ENCODE results near the gene MRPL12. TPM values are rescaled to one million over a fixed set of nuclear protein-coding genes. Genes with fewer than 3 reads are reported as not detected.

Gene MRPL12
- total and polyA plus RNA-seq, 2 experiments from 2014 or later: 50.9 to 153 TPM

DNA sequence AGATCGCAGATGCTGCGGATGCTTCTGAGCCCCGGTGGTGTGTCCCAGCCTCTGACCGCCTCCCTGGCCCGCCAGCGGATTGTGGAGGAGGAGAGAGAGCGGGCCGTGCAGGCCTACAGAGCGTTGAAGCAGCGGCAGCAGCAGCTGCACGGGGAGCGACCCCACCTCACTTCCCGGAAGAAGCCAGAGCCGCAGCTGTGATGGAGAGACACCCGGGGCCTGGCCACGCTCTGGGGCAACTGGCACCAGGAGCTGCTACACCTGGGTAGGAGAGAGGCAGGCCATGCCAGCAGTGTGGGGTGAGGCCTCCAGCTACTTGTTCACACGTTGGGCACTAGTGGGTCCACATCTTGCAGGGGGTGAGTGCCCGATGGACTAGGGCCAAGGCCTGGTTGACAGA, 30.7 kb upstream of the MRPL12 start:
- H3K9me2 ChIP-seq (ENCODE audit: insufficient read depth): no peaks in the 10 kb centered on the region
- peaks cover 24% of the 10 kb centered on the region for H3K36me3 ChIP-seq (ENCODE audit: insufficient read depth)

DNA sequence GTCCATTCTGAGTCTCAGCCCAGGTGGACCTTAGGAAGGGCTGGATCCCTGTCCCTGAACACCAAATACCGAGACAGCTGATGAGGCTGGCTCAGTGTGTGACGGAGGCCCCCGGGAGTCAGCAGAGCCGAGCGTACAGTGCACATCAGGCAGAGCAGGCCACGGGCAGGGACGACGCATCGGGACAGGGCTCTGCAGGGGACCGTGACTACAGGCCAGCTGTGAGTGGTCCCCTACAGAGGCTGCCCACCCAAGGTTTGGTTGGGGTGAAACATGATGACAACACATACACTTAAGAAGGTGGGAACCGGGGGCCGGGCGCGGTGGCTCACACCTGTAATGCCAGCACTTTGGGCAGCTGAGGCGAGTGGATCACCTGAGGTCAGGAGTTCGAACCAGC, 30.2 kb upstream of the MRPL12 start:
- Histone ChIP-seq H3K4me1 (ENCODE audit: insufficient read depth) (no peaks in the 10 kb centered on the region), H3K79me2 (replicated peaks; ENCODE audit: insufficient read depth) (peaks cover 19% of the 10 kb centered on the region), H3K9me2 (ENCODE audit: insufficient read depth) (no peaks in the 10 kb centered on the region), H3K4me3 (no peak overlapping the region), H4K20me1 (replicated peaks; ENCODE audit: insufficient read depth) (peaks cover 9% of the 10 kb centered on the region), H3K36me3 (ENCODE audit: insufficient read depth) (peaks cover 24% of the 10 kb centered on the region), H3K27ac (ENCODE audit: low read depth) (no peak overlapping the region), H3K4me2 (no peak overlapping the region), H3K27me3 (ENCODE audit: insufficient read depth) (no peaks in the 10 kb centered on the region), H3F3A (replicated peaks; ENCODE audit: low read depth) (peaks cover 22% of the 10 kb centered on the region), H2AFZ (no peak overlapping the region)
- DNase-seq (ENCODE audit: low spot score) (no peak), ATAC-seq (no peak)
- Mint-ChIP-seq H3K9me3 (no peaks in the 10 kb centered on the region), H3K4me3 (no peak overlapping the region), H3K36me3 (ENCODE audit: low read depth) (peaks cover 68% of the 10 kb centered on the region), H3K27ac (no peak overlapping the region), H3K27me3 (ENCODE audit: insufficient read depth, low read depth, poor library complexity) (peaks cover 25% of the 10 kb centered on the region), H3K4me1 (peaks cover 10% of the 10 kb centered on the region)
- TF ChIP-seq, protein P1, sequence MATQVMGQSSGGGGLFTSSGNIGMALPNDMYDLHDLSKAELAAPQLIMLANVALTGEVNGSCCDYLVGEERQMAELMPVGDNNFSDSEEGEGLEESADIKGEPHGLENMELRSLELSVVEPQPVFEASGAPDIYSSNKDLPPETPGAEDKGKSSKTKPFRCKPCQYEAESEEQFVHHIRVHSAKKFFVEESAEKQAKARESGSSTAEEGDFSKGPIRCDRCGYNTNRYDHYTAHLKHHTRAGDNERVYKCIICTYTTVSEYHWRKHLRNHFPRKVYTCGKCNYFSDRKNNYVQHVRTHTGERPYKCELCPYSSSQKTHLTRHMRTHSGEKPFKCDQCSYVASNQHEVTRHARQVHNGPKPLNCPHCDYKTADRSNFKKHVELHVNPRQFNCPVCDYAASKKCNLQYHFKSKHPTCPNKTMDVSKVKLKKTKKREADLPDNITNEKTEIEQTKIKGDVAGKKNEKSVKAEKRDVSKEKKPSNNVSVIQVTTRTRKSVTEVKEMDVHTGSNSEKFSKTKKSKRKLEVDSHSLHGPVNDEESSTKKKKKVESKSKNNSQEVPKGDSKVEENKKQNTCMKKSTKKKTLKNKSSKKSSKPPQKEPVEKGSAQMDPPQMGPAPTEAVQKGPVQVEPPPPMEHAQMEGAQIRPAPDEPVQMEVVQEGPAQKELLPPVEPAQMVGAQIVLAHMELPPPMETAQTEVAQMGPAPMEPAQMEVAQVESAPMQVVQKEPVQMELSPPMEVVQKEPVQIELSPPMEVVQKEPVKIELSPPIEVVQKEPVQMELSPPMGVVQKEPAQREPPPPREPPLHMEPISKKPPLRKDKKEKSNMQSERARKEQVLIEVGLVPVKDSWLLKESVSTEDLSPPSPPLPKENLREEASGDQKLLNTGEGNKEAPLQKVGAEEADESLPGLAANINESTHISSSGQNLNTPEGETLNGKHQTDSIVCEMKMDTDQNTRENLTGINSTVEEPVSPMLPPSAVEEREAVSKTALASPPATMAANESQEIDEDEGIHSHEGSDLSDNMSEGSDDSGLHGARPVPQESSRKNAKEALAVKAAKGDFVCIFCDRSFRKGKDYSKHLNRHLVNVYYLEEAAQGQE (IDR thresholded peaks at IDR 0.05; ENCODE audit: unreplicated experiment): no peak
- TF ChIP-seq EZH2 (IDR thresholded peaks at IDR 0.05; ENCODE audit: low read depth, unreplicated experiment) (no peak), NANOG (IDR thresholded peaks at IDR 0.05; ENCODE audit: borderline replicate concordance) (no peak), ZNF114 (CRISPR knock-in tag; IDR thresholded peaks at IDR 0.05) (no peak), EZH2phosphoT487 (IDR thresholded peaks at IDR 0.05; ENCODE audit: unreplicated experiment) (no peak), JUNB (IDR thresholded peaks at IDR 0.05; ENCODE audit: unreplicated experiment) (no peak)
- TF ChIP-seq, protein P2, sequence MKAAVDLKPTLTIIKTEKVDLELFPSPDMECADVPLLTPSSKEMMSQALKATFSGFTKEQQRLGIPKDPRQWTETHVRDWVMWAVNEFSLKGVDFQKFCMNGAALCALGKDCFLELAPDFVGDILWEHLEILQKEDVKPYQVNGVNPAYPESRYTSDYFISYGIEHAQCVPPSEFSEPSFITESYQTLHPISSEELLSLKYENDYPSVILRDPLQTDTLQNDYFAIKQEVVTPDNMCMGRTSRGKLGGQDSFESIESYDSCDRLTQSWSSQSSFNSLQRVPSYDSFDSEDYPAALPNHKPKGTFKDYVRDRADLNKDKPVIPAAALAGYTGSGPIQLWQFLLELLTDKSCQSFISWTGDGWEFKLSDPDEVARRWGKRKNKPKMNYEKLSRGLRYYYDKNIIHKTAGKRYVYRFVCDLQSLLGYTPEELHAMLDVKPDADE (IDR thresholded peaks at IDR 0.05): no peak
- TF ChIP-seq, protein P3, sequence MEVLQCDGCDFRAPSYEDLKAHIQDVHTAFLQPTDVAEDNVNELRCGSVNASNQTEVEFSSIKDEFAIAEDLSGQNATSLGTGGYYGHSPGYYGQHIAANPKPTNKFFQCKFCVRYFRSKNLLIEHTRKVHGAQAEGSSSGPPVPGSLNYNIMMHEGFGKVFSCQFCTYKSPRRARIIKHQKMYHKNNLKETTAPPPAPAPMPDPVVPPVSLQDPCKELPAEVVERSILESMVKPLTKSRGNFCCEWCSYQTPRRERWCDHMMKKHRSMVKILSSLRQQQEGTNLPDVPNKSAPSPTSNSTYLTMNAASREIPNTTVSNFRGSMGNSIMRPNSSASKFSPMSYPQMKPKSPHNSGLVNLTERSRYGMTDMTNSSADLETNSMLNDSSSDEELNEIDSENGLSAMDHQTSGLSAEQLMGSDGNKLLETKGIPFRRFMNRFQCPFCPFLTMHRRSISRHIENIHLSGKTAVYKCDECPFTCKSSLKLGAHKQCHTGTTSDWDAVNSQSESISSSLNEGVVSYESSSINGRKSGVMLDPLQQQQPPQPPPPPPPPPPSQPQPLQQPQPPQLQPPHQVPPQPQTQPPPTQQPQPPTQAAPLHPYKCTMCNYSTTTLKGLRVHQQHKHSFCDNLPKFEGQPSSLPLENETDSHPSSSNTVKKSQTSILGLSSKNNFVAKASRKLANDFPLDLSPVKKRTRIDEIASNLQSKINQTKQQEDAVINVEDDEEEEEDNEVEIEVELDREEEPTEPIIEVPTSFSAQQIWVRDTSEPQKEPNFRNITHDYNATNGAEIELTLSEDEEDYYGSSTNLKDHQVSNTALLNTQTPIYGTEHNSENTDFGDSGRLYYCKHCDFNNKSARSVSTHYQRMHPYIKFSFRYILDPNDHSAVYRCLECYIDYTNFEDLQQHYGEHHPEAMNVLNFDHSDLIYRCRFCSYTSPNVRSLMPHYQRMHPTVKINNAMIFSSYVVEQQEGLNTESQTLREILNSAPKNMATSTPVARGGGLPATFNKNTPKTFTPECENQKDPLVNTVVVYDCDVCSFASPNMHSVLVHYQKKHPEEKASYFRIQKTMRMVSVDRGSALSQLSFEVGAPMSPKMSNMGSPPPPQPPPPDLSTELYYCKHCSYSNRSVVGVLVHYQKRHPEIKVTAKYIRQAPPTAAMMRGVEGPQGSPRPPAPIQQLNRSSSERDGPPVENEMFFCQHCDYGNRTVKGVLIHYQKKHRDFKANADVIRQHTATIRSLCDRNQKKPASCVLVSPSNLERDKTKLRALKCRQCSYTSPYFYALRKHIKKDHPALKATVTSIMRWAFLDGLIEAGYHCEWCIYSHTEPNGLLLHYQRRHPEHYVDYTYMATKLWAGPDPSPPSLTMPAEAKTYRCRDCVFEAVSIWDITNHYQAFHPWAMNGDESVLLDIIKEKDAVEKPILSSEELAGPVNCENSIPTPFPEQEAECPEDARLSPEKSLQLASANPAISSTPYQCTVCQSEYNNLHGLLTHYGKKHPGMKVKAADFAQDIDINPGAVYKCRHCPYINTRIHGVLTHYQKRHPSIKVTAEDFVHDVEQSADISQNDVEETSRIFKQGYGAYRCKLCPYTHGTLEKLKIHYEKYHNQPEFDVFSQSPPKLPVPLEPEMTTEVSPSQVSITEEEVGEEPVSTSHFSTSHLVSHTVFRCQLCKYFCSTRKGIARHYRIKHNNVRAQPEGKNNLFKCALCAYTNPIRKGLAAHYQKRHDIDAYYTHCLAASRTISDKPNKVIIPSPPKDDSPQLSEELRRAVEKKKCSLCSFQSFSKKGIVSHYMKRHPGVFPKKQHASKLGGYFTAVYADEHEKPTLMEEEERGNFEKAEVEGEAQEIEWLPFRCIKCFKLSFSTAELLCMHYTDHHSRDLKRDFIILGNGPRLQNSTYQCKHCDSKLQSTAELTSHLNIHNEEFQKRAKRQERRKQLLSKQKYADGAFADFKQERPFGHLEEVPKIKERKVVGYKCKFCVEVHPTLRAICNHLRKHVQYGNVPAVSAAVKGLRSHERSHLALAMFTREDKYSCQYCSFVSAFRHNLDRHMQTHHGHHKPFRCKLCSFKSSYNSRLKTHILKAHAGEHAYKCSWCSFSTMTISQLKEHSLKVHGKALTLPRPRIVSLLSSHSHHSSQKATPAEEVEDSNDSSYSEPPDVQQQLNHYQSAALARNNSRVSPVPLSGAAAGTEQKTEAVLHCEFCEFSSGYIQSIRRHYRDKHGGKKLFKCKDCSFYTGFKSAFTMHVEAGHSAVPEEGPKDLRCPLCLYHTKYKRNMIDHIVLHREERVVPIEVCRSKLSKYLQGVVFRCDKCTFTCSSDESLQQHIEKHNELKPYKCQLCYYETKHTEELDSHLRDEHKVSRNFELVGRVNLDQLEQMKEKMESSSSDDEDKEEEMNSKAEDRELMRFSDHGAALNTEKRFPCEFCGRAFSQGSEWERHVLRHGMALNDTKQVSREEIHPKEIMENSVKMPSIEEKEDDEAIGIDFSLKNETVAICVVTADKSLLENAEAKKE (CRISPR knock-in tag; IDR thresholded peaks at IDR 0.05): no peak
- TF ChIP-seq, protein P4, sequence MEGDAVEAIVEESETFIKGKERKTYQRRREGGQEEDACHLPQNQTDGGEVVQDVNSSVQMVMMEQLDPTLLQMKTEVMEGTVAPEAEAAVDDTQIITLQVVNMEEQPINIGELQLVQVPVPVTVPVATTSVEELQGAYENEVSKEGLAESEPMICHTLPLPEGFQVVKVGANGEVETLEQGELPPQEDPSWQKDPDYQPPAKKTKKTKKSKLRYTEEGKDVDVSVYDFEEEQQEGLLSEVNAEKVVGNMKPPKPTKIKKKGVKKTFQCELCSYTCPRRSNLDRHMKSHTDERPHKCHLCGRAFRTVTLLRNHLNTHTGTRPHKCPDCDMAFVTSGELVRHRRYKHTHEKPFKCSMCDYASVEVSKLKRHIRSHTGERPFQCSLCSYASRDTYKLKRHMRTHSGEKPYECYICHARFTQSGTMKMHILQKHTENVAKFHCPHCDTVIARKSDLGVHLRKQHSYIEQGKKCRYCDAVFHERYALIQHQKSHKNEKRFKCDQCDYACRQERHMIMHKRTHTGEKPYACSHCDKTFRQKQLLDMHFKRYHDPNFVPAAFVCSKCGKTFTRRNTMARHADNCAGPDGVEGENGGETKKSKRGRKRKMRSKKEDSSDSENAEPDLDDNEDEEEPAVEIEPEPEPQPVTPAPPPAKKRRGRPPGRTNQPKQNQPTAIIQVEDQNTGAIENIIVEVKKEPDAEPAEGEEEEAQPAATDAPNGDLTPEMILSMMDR (conservative IDR thresholded peaks at IDR 0.05; ENCODE audit: low read depth in 2 of 2): no peak

More for the DNA sequence above, 30.7 kb upstream of the MRPL12 start:
- H4K20me1 ChIP-seq (replicated peaks; ENCODE audit: insufficient read depth): peaks cover 14% of the 10 kb centered on the region
- H3K36me3 Mint-ChIP-seq (ENCODE audit: low read depth): peaks cover 72% of the 10 kb centered on the region
- no peak for TF ChIP-seq ZNF331 (CRISPR knock-in tag; IDR thresholded peaks at IDR 0.05; ENCODE audit: low read depth)
- no peak overlapping the region for H3K4me3 Mint-ChIP-seq
- peaks cover 24% of the 10 kb centered on the region for H3K79me2 ChIP-seq (replicated peaks; ENCODE audit: insufficient read depth)
- H3K4me3 ChIP-seq: no peak overlapping the region
- no peak overlapping the region for H3K27ac ChIP-seq (ENCODE audit: low read depth)
- H3K4me1 Mint-ChIP-seq: peaks cover 14% of the 10 kb centered on the region
- peaks cover 3% of the 10 kb centered on the region; the same call in 1 of the 2 replicates for H3K4me1 ChIP-seq (ENCODE audit: insufficient read depth)
- H3K27me3 Mint-ChIP-seq (ENCODE audit: insufficient read depth, low read depth, poor library complexity): peaks cover 29% of the 10 kb centered on the region
- H3K27ac Mint-ChIP-seq: no peak overlapping the region
- DNase-seq (ENCODE audit: low spot score) (no peak), ATAC-seq (no peak)
- H2AFZ ChIP-seq: no peak overlapping the region
- H3K4me2 ChIP-seq: no peak overlapping the region
- peaks cover 27% of the 10 kb centered on the region for H3F3A ChIP-seq (replicated peaks; ENCODE audit: low read depth)
- no peaks in the 10 kb centered on the region for H3K27me3 ChIP-seq (ENCODE audit: insufficient read depth)
- no peaks in the 10 kb centered on the region for H3K9me3 Mint-ChIP-seq

All from GM23338 (cell line).